ENCODE measurements around the gene CYFIP1.

The CYFIP1 gene

DNA sequence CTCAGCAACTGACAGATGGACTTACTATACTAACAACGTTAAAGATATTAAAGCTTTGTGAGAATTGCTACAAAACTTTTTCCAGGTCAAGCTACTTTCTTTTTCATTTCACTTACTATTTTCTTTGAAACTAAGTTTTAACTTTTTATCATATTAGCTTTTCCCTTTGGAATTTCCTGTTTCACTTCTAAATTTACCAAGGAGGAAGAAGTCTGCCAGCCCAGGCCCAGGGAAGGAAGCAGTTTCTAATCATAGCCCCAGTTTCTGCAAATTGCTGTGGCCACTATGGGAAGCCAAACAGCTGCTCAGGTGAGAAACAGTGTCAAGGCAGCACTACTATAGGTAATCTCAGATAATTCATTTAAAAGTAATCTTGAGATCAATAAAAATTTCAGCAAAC lies 18.4 kb downstream of the CYFIP1 start:
- in situ Hi-C loops (cut with HindIII; ENCODE audit: low pct_unique_long_range_greater_than_20kb, low sequenced_read_pairs): no loop called here
- no peak for TF ChIP-seq JUND (IDR thresholded peaks at IDR 0.05; ENCODE audit: low read depth)
- DNase-seq (ENCODE audit: low read depth in 1 of 2, low spot score in 1 of 2): no peak

DNA sequence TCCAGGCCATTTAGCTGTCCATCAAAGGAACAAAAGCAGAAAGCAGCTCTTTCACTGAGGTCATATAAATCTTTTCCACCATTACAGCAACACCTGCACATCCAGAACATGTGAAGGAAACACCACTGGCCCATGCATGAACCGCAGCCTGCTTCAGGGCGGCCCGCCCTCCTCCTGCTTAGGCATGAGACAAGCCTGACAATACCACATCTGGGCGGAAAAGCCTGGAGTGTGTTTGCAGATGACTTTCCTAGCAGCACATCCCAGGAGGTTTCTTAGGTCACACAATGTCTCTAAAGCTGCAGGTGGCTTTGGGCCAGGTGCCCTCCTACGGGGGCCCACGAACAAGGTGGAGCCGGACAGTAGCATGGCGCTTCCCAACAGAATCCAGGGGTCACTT lies 19.6 kb downstream of the CYFIP1 start:
- DNase-seq (ENCODE audit: low read depth in 1 of 2, low spot score in 1 of 2): no peak
- in situ Hi-C loops (cut with HindIII; ENCODE audit: low pct_unique_long_range_greater_than_20kb, low sequenced_read_pairs): no loop called here
- TF ChIP-seq JUND (IDR thresholded peaks at IDR 0.05; ENCODE audit: low read depth): no peak

DNA sequence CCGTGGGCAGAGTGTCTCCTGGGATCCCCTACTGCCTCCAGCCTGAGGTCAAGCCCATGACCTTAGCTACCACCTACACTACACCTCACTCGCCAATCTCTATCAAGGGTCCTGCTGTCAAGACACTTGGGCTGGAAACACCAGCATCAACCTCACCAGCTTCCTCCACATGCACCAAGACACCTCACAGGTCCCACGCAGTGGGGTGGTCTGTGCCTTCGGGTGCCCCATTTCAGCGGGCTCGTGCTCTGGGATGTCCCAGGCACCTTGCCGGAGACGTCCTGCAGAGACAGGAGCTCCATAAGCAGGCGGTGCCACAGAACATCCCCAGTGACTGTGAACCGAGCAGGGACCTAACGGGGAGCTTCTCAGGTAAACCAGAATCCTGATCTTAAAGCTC lies 20.0 kb downstream of the CYFIP1 start:
- DNase-seq (ENCODE audit: low read depth in 1 of 2, low spot score in 1 of 2): no peak

DNA sequence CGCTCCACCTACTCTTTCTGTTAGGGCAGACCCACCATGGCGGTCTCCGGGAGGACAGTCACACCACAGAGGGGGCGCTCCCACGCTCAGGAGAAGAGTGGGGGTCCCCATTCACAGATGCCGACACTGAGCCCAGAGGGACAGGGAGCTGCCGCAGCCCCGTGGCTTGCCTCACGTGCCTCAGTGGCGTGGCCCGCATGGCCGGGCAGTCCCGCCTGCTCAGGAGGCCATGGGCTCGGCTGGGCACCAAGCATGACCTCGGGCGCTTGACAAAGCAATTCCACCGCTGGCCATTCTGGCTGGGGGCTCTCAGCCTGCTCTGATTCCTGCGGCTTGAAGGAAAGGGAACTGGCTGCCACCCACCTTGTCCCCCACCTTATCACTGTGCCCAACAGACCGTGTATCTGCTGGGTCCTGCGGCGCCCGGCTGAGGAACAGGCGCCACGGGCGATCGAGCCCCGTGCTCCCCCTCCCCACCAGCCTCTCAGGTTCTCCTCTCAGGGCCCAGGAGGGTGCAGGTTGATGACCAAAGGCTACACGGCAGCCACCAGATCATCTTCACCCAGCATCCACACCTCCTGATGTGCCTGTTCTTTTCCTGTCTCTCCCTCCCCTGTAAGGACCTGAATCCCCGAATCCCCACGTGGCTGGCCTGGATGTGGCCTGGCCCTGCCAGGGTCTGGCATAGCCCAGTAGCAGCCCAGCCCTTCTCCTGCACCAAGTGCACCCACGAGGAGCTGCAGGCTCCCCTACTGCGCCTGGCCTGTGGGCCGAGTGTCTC lies 20.7 kb downstream of the CYFIP1 start:
- in situ Hi-C loops (cut with HindIII; ENCODE audit: low pct_unique_long_range_greater_than_20kb, low sequenced_read_pairs): no loop called here

More for the DNA sequence above, 20.0 kb downstream of the CYFIP1 start:
- in situ Hi-C loops (cut with HindIII; ENCODE audit: low pct_unique_long_range_greater_than_20kb, low sequenced_read_pairs): no loop called here
- no peak for TF ChIP-seq JUND (IDR thresholded peaks at IDR 0.05; ENCODE audit: low read depth)

DNA sequence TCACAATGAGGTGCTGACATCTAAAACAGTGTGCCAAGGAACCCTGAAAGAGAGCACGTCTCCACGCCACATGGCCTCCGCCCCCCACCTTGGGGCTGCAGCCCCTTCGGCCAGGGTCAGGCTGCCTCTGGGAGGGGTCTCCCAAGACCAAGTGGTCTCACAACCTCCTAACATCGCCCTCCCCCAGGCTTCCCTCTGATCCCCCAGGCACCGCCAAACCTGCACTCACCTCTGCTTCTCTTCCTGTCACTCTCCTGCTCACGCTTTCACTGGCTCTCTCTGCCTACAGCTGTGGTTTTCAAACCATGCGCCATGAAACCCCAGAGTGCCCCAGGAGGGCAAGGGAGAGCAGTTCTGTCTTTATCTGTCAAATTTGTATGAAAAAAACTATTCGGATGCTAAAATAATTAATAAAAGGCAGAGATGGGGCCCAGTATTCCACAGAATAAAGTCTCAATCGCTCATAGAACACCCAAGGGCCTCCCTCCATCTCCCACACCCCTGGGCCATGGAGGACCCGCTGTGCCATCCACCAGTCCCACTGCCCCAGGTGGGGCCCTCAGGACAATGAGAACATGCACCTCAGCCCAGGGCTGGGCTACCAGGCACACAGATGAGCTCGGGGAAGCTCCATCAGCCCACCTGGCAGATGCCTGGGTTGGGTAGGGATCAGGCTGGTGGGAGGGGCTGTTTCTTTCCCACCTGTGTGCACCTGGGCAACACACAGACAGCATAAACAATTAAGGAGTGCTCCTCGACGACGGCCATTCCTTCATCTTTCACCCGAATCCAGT lies 21.5 kb downstream of the CYFIP1 start:
- TF ChIP-seq JUND (IDR thresholded peaks at IDR 0.05; ENCODE audit: low read depth): no peak
- DNase-seq (ENCODE audit: low read depth in 1 of 2, low spot score in 1 of 2): no peak
- in situ Hi-C loops (cut with HindIII; ENCODE audit: low pct_unique_long_range_greater_than_20kb, low sequenced_read_pairs): no loop called here

More for the DNA sequence above, 20.7 kb downstream of the CYFIP1 start:
- DNase-seq (ENCODE audit: low read depth in 1 of 2, low spot score in 1 of 2): no peak
- no peak for TF ChIP-seq JUND (IDR thresholded peaks at IDR 0.05; ENCODE audit: low read depth)

DNA sequence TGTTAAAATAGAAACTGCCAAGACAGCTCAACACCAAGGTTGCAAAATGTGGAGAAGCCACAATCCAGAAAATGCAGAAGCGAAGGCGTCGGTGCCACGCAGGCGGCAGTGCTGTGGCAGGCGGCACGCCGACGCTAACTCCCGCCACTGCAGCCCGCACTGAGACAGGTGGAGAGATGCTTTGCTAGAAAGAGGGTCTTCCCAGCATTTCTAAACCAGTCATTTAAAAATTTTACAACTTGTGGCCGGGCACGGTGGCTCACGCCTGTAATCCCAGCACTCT lies 23.2 kb downstream of the CYFIP1 start:
- no peak for DNase-seq (ENCODE audit: low read depth in 1 of 2, low spot score in 1 of 2)
- in situ Hi-C loops (cut with HindIII; ENCODE audit: low pct_unique_long_range_greater_than_20kb, low sequenced_read_pairs): no loop called here
- TF ChIP-seq JUND (IDR thresholded peaks at IDR 0.05; ENCODE audit: low read depth): no peak

DNA sequence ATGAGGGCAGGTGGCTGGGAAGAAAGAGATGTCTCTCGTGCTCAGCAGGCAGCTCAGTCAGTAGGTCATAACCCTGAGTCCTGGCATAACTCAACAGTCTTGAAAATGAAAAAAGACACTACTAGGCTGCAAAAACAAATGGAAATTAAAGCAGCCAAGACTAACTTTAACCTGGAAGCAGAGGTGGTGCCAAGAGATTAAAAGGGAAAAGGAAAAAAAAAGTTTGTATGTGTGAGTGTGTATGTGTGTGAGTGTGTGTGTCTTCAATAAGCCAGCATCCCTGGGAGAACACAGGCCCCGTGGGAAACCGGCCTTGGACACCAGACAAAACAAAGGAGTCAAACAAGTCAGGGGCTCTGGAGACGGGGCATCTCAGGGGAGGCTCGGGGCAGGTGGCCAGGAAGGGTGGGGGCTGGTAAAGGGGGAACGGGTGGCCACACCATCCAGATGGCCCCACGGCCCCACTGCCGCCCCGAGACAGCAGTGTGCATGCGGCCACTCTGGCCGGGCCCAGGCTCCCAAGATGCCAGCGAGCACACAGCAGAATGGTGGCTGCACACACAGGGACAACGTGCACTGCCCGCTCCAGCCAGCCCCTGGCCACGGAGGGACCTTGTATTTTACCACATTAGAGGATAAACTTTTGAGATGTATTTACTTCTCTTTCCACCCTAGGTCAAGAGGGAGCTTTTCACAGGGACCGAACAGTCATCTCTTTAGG lies 23.8 kb downstream of the CYFIP1 start:
- DNase-seq (ENCODE audit: low read depth in 1 of 2, low spot score in 1 of 2): no peak
- in situ Hi-C loops (cut with HindIII; ENCODE audit: low pct_unique_long_range_greater_than_20kb, low sequenced_read_pairs): no loop called here
- no peak for TF ChIP-seq JUND (IDR thresholded peaks at IDR 0.05; ENCODE audit: low read depth)

DNA sequence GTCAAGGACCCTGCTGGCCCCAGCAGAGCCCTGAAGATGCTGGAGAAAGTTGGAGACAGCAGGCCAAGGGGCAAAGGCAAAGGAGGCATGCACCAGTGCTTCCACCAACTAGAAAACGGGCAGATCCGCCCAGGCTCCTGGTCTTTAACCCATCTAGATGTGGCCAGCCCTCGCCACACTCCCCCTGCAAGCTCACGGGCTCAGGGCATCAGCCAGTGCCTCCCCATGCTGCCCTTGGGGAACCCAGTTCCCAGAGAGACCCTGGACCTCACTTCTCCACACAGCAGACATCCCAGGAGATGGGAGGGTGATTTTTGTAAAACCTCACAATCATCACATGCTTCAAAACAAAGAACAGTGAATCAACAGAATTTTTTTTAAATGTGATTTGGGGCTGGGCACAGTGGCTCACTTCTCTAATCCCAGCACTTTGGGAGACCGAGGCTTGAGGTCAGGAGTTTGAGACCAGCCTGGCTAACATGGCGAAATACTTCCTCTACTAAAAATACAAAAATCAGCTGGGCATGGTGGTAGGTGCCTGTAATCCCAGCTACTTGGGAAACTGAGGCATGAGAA lies 24.5 kb downstream of the CYFIP1 start:
- in situ Hi-C loops (cut with HindIII; ENCODE audit: low pct_unique_long_range_greater_than_20kb, low sequenced_read_pairs): no loop called here
- no peak for TF ChIP-seq JUND (IDR thresholded peaks at IDR 0.05; ENCODE audit: low read depth)
- DNase-seq (ENCODE audit: low read depth in 1 of 2, low spot score in 1 of 2): no peak

DNA sequence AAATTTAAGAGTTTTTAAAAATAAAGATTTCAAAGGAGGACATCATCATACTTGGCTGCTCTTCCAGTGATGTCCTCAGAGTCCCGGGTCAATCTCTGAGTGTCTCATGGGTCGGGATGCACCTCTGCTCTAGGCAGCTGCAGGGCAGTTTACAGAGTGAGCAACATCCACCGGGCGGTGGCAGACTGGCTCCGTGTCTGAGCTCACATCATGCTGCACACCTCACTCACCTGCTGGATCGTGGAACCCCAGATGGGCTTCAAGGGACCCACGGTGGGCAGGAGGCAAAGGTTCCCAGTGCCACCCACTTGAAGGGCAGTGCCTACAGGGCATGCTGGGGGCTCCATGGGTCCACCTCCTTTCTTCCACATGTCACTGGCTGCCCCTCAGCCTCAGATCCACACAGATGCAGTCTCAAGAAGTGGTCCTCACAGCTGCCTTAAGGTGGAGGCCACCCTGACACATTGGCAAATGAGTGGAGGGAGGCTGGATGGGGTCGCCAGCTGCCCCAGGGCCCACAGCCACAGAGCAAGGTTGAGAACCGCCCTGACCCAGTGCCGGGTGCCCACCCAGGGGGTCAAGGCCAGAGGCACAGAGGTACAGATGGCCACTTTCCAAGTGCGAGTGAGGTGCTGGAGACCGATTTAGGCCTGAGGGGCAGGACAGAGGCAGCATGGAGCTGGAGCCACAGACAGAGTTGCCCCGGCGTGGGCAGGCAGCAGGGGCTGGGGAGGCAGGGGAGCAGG lies 25.2 kb downstream of the CYFIP1 start:
- TF ChIP-seq JUND (IDR thresholded peaks at IDR 0.05; ENCODE audit: low read depth): no peak
- in situ Hi-C loops (cut with HindIII; ENCODE audit: low pct_unique_long_range_greater_than_20kb, low sequenced_read_pairs): no loop called here
- DNase-seq (ENCODE audit: low read depth in 1 of 2, low spot score in 1 of 2): peak; percentile 41 to 51

DNA sequence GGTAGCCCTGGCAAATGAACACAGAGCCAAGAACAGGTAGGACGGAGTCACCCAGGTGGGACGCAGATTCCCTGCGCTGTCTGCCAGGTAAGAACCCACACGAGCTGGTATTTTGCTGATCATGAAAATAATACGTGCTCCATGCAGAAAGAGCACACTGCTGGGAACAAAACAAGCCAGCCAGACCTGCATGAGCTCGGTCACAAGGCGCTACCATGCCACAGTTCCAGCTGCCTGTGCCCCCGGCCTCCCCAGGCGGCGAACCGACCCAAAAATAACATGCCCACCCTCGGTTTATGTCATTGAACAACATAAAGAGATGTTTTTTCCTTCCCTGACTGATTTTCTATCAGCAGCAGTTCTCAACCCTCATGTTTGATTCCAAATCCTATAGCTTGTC lies 25.8 kb downstream of the CYFIP1 start:
- in situ Hi-C loops (cut with HindIII; ENCODE audit: low pct_unique_long_range_greater_than_20kb, low sequenced_read_pairs): no loop called here
- no peak for DNase-seq (ENCODE audit: low read depth in 1 of 2, low spot score in 1 of 2)
- TF ChIP-seq JUND (IDR thresholded peaks at IDR 0.05; ENCODE audit: low read depth): no peak

DNA sequence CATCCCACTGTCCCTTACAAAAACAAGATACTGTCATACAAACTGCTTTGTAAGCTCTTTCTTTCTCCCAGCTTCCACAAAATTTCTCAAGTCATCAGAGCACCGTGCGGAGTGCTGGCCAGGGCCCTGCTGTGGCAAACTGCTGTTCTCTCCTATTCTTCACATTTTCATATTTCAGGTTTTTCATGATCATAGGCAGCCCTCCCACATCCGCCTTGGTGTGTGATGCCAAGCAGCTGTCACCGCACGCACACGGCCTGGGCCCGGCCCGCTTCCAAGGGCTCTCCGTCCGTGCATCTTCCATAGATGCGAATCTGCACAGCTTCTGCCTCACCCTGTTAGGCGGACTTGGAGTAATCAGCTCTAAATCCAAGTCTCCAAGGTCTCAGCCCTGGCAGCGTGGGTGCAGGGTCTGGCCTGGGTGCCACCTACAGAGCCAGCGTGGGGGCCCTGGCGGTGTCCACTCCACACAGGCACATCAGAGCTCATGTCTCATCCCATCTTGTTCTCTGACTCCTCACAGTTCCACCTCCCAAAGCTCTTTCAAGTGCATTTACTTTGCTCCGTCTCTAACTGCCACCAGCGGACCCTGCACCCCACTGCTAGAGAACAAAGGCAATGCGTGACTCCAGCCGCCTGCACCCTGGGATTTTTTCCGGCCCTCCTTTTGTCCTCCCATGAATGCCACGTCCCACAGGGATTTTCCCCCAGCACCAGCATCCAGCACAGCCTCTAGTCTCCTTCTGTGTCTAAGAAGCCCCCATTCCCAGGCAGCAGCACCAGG lies 27.2 kb downstream of the CYFIP1 start:
- in situ Hi-C loops (cut with HindIII; ENCODE audit: low pct_unique_long_range_greater_than_20kb, low sequenced_read_pairs): no loop called here
- no peak for DNase-seq (ENCODE audit: low read depth in 1 of 2, low spot score in 1 of 2)
- no peak for TF ChIP-seq JUND (IDR thresholded peaks at IDR 0.05; ENCODE audit: low read depth)
